Anterior cingulate cortex (tissue), 58 donors: ENCODE results near the gene MRPL12.
"Not testable (repeated sequence)": the region's sequence is repeated elsewhere in the genome, so short reads cannot be mapped to it uniquely, and the experiment has no call there.

Experiments
- DNase-seq, 58 donors: peaks; one replicate each; lab custom pipeline; 2025; lab: John Stamatoyannopoulos, UW

The MRPL12 gene

DNA sequence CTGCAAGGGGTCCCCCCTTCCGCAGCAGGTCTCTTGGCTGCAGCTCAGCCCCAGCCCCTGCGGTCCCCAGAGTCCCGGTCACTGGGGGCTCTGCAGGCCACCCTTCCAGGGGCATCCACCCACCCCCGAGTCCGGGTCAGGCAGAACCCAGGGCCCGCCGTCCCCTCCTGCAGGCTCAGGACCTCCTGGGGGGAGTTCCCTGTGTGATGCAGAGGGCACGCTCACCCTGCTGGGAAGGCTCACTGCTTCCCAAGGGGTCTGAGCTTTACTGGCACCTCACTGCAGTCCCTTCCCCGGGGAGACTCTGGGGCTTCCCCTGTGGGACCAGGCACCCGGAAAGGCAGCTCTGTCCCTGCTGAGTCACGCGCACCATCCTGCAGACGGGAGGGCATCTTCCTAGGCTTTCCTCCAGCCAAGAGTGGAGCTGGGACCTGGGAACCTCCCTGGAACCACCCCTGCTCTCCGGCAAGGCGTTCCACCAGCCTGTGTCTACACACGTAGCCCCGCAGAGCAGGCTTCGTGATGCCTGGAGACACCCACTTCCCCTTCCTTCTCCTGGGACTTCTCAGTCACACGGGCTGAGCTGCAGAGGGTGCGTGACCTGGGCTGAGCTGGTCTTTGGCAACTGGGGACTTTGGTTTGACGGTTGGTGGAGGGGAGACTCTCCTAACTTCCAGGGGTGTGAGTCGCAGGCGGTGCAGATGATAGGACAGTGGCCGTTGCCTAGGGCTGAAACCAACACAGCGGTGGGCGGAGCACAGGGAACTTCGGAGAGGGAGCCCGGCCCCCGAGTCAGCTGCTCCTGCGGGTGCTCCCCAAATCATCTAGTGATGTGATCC, 32.3 kb downstream of the MRPL12 start:
- peak in 2 of 58 donors; percentile 4 to 9 for DNase-seq

DNA sequence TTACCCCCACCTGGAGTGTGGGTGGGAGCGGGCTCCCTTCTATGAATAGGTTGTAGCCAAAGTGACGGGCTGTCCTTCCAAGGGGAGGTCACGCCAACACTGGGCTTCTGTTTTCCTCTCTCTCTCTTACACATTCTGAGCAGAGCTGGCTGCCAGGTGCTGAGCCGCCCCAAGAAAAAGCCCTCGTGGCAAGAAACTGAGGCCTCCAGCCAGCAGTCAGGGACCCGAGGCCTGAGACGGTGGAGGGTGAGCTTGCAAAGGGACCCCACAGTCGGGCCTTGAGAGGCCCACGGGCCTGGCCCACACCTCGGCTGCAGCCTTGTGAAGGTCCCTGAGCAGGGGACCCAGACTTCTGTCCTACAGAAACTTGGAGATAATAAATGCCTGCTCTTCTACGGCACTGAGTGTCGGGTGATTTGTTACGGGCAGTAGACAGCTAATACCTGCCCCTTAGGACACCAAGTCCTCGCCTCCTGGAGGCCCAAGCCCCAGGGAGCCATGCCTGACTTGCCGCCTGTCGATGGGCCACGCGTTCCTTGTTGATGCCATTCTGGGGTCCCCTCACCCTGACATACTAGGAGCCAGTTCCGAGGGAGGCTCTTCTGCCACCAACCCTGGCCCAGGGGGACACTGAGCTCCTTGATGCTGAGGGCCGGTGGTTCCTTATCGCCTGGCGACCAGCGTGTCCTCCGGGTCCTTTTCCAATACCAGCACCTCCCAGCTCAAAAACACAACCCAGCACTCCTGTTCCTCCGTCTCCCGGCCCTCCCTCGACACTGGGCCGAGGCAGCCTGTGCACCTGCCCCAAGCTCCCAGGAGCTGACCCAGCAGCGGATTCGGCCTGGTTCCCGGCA, 35.0 kb downstream of the MRPL12 start:
- DNase-seq = no peak

DNA sequence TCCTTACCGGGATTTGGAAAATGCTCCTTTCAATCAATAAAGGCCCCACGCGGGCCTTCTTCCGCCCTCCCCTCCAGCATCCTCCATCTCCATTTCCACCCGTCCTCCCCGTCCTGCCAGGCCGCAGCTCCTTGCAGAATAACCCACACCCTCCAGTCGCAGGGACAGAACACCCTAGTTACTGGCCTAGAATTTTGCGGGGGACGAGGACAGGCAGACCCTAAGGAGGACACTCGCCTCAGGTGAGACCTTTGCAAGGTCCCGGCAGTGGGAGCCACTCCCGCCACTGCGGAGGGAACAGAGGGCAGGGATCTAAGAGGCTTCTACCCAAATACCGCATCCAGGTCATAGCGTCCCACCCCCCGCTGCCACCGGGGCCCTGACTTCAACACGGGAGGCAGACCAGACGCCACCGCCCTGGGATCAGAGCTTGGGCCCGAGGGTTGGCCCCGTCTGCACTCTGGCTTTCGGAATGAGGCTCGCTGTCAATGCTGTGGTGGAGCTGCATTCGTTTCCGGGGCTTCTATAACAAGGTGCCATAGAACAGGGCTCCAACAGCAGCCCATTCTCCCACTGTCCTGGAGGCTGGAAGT, 35.7 kb downstream of the MRPL12 start:
- no peak for DNase-seq

DNA sequence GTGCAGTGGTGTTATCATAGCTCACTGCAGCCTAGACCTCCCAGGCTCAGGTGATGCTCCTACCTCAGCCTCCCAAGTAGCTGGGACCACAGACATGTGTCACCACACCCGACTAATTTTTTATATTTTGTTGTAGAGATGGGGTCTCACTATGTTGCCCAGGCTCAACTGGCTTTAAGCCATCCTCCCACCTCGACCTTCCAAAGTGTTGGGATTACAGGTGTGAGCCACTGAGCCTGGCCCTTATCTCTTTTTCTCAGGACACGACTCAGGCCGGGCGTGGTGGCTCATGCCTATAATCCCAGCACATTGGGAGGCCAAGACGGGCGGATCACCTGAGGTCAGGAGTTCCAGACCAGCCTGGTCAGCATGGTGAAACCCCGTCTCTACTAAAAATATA, 36.4 kb downstream of the MRPL12 start:
- not testable (repeated sequence) for DNase-seq

DNA sequence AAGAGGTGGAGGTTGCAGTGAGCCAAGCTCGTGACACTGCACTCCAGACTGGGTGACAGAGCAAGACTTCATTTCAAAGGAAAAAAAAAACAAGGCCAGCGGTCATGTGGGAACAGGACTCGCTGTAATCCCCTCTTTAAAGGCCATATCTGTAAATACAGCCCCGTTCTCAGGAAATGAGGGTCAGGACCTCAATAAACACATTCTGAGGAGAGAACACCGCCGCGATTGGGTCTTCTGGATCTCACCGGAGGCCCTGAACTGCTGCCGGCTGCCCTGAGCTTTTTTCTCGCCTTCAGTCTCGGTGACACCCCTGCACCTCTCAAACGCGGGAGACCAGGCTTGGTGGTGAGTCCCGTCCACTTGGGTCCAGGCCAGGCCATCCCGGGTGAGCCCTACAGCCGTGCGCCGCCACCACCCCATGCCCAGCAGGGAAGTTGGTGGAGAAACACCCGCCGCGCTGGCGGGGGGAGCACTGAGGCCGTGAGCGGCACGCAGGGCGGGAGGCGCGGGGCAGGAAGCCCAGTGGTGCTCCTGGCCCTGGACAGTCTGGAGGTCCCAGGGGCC, 37.3 kb downstream of the MRPL12 start:
- DNase-seq = no peak

DNA sequence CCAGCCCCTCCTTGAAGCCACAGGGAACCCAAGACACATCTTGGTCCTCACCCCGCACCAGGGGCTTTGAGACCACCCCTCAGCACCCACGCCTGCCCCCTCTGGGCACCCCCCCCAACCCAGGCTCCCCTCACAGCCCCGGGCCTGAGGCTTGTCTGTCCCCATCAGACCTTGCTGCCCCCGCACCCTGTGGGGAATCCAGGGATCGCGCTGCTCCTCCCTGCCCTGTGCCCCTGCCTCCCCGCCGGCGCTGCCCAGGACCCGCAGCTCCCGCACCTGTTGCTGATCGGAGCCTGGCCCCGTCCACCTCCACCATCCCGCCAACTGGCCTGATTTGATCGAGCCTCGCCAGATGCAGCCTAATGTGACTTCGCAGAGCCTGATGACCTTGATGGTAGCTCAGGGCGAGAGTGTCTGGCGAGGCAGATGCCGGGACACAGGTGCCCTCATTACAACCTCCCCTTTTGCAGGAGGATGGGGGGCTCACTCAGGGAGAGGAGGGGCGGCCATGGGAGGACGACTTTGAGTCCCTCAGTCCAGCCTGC, 38.0 kb downstream of the MRPL12 start:
- DNase-seq = no peak

DNA sequence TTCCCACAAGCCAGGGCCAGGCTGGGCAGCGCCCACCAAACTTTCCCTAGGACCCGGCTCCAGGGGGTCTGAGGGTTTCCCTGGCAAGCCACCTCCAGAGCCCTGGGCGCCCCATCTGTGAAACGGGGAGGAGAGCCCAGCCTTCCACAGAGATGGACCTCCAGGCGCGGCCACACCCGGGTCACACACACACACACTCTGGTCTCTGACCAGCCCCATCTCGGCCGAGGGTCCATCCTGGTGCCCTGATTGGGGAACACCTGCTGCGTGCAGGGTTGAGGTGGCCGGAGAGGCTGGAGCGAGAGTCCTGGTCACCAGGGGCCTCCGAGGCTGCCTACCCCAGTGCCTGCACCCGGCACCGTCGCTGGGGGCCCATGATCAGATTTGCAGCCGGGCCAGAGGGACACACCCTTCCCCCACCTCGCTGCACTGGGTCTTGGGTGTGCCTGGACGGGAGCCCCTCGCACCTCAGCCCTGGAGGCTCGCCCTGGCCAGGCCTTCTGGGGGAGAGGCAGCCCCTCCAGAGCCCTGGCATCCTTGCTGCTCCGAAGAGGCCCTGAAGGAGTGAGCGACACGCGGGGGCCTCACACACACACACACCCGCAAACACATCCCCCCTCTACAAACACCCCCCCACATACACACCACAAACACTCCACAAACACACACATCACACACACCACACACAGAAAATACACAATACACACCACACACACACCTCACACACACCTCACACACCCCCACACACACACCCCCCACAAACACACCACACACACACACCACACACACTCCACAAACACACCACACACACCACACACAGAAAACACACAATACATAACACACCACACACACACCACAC, 38.7 kb downstream of the MRPL12 start:
- DNase-seq = no peak
